HepG2 (cell line): ENCODE results near the gene PODXL. TPM values are rescaled to one million over a fixed set of nuclear protein-coding genes. Genes with fewer than 3 reads are reported as not detected.

Source experiments
- ATAC-seq: fragments of 200-7000 bp; cut with Tn5 transposase; 3 replicates; pipeline ENCODE4 v1.9.1; 2020; ENCODE audit warnings: mild to moderate bottlenecking, moderate library complexity
- BruUV-seq: library from RNA; stranded (reverse); fragments of 400-500 nt; replicated peaks from 2 replicates; lab custom pipeline; 2021; lab: Mats Ljungman, UMichigan
- CTCF ChIA-PET: fragments of 300-600 bp; formaldehyde crosslinking; extraction: SDS; loops from one replicate; lab custom pipeline; 2021; ENCODE audit warnings: low total read pairs, inconsistent platforms, low intra/inter-chr PET ratio; lab: Yijun Ruan, JAX
- POLR2A ChIA-PET: fragments of 350-600 bp; sonication (Branson Sonifier 250); formaldehyde crosslinking; loops from one replicate; lab custom pipeline; 2020; ENCODE audit warnings: antibody characterized with exemption, inconsistent platforms; lab: Yijun Ruan, JAX
- DNase-seq: peaks from one replicate; pipeline ENCODE4 v3.0.0-alpha.2; 2015; ENCODE audit warnings: low spot score
- FAIRE-seq: peaks from 3 replicates; lab custom pipeline; 2011; peaks lifted over from hg19 to GRCh38; lab: Jason Lieb, UNC
- H2AFZ ChIP-seq: one replicate; pipeline ENCODE4 v1.6.1; 2011; ENCODE audit warnings: low read length, inconsistent platforms
- H3K27ac ChIP-seq: fragments of 300-600 bp; 3 replicates; pipeline ENCODE4 v1.8.0; 2011; ENCODE audit warnings: mixed run types, mild to moderate bottlenecking, mixed read lengths, low read length, inconsistent platforms; ENCODE audit not compliant: insufficient read depth; ENCODE audit errors: extremely low read length
- H3K27me3 ChIP-seq, 2 experiments: fragments of 200-600 bp in 1 of 2; 2 replicates in 1 of 2; 3 replicates in 1 of 2; pipeline versions ENCODE4 v1.6.0 to v1.8.0; 2011; ENCODE audit warnings: low read length in 2 of 2, mild to moderate bottlenecking in 2 of 2, moderate library complexity in 2 of 2, inconsistent platforms in 1 of 2; ENCODE audit not compliant: insufficient read depth in 2 of 2, control insufficient read depth in 1 of 2
- H3K36me3 ChIP-seq, 2 experiments: fragments of 200-600 bp in 1 of 2; replicated peaks in 1 of 2; 2 replicates in 1 of 2; 3 replicates in 1 of 2; pipeline versions ENCODE4 v1.5.1 to v1.8.0; 2011; ENCODE audit warnings: low read length in 2 of 2, inconsistent platforms in 1 of 2; ENCODE audit not compliant: insufficient read depth in 2 of 2, control insufficient read depth in 1 of 2
- H3K4me1 ChIP-seq: 2 replicates; pipeline ENCODE4 v1.5.1; 2012; ENCODE audit warnings: low read length, inconsistent platforms; ENCODE audit not compliant: insufficient read depth
- H3K4me2 ChIP-seq: 2 replicates; pipeline ENCODE4 v1.6.0; 2011; ENCODE audit warnings: low read depth, low read length, inconsistent platforms
- H3K4me3 ChIP-seq, 3 experiments: fragments of 200-600 bp in 1 of 3; sonication (generic), shearing (Covaris generic) in 1 of 3; replicated peaks in 1 of 3; 2 replicates each; pipeline ENCODE4 v1.5.1; 2011 to 2016; ENCODE audit warnings: low read length in 3 of 3, inconsistent platforms in 2 of 3, low read depth in 2 of 3, mild to moderate bottlenecking in 2 of 3, control low read depth in 1 of 3, mixed read lengths in 1 of 3; ENCODE audit not compliant: insufficient read depth in 1 of 3
- H3K79me2 ChIP-seq: one replicate; pipeline ENCODE4 v1.6.1; 2011; ENCODE audit warnings: low read length, inconsistent platforms; ENCODE audit not compliant: insufficient read depth
- H3K9ac ChIP-seq: 2 replicates; pipeline ENCODE4 v1.6.0; 2011; ENCODE audit warnings: mild to moderate bottlenecking, low read depth, low read length, inconsistent platforms; ENCODE audit not compliant: insufficient read depth
- H3K9me3 ChIP-seq: 2 replicates; pipeline ENCODE4 v1.5.1; 2012; ENCODE audit warnings: mild to moderate bottlenecking, low read length
- H4K20me1 ChIP-seq: 2 replicates; pipeline ENCODE4 v1.6.0; 2011; ENCODE audit warnings: inconsistent platforms, mild to moderate bottlenecking, low read length, moderate library complexity; ENCODE audit not compliant: insufficient read depth
- DDIT3 ChIP-seq: sonication (generic); formaldehyde crosslinking; IDR thresholded peaks from 2 replicates; pipeline ENCODE4 v1.4.0; 2020; ENCODE audit warnings: mild to moderate bottlenecking, missing genetic modification reagents
- FOXC1 ChIP-seq: sonication (generic); formaldehyde crosslinking; IDR thresholded peaks from 2 replicates; pipeline ENCODE4 v1.8.0; 2022; ENCODE audit warnings: mild to moderate bottlenecking, missing genetic modification reagents, borderline replicate concordance
- NAIF1 ChIP-seq: sonication (generic); formaldehyde crosslinking; IDR thresholded peaks from 2 replicates; pipeline ENCODE4 v1.5.0; 2020; ENCODE audit warnings: mild to moderate bottlenecking, missing genetic modification reagents, borderline replicate concordance
- NKX3-1 ChIP-seq: sonication (generic); formaldehyde crosslinking; IDR thresholded peaks from 2 replicates; pipeline ENCODE4 v1.5.0; 2020; ENCODE audit warnings: missing genetic modification reagents
- RBM22 ChIP-seq: fragments of 200-400 bp; formaldehyde crosslinking; optimal IDR thresholded peaks from 2 replicates; pipeline ENCODE3; 2017; ENCODE audit warnings: mild to moderate bottlenecking, low read length, moderate library complexity
- SIX1 ChIP-seq: sonication (generic); formaldehyde crosslinking; IDR thresholded peaks from 2 replicates; pipeline ENCODE4 v1.4.0; 2020; ENCODE audit warnings: missing genetic modification reagents, borderline replicate concordance
- SSRP1 ChIP-seq: IDR thresholded peaks from 2 replicates; pipeline ENCODE4 v1.6.1; 2016; ENCODE audit warnings: control low read depth
- ZNF549 ChIP-seq: sonication (generic); formaldehyde crosslinking; IDR thresholded peaks from 2 replicates; pipeline ENCODE4 v1.5.0; 2020; ENCODE audit warnings: missing genetic modification reagents
- ZNF615 ChIP-seq: sonication (generic); formaldehyde crosslinking; IDR thresholded peaks from 2 replicates; pipeline ENCODE4 v1.5.0; 2020; ENCODE audit warnings: mild to moderate bottlenecking, missing genetic modification reagents, borderline replicate concordance
- WGBS: methylation state at CpG from one replicate; pipeline ENCODE4 v1.1.6; 2017; ENCODE audit warnings: low lambda C conversion rate; 5-methylcytosine and 5-hydroxymethylcytosine counted together
- in situ Hi-C: cut with HindIII; loops from 2 replicates; pipeline ENCODE4 v1.10.0; 2017; ENCODE audit warnings: low pct_unique_long_range_greater_than_20kb; ENCODE audit not compliant: extremely low pct_ligation_motif_present
- intact Hi-C: fragments of 100-400 bp; cut with micrococcal nuclease; formaldehyde crosslinking; loops from one replicate; pipeline ENCODE4 v1.10.0; 2022; ENCODE audit not compliant: unreplicated experiment
- polyA plus RNA-seq, 8 experiments: library from polyadenylated mRNA; depleted of rRNA in 3 of 8; stranded (reverse) in 7 of 8; unstranded in 1 of 8; fragments of >200 nt; fragmentation: Illumina TruSeq in 4 of 8; extraction: Trizol in 4 of 8; gene quantifications; 2 replicates each; pipeline versions ENCODE4 v1.2.1 to v1.2.3, GENCODE V29; 2011 to 2016; ENCODE audit warnings: low read depth in 4 of 8, missing spikeins in 1 of 8, mixed read lengths in 1 of 8; ENCODE audit not compliant: insufficient read depth in 1 of 8
- total RNA-seq, 5 experiments: library from RNA; depleted of rRNA; stranded (reverse); fragments of >200 nt; fragmentation: Illumina TruSeq; extraction: Trizol; gene quantifications; 2 replicates each; pipeline ENCODE4 v1.2.3, GENCODE V29; 2016; ENCODE audit warnings: low read depth in 1 of 5

PODXL gene
- total and polyA plus RNA-seq, 2 of the 13 experiments (the other 11 are each of a cell fraction or from before 2014, with no cell fraction given) = 0.22 to 0.54 TPM

DNA sequence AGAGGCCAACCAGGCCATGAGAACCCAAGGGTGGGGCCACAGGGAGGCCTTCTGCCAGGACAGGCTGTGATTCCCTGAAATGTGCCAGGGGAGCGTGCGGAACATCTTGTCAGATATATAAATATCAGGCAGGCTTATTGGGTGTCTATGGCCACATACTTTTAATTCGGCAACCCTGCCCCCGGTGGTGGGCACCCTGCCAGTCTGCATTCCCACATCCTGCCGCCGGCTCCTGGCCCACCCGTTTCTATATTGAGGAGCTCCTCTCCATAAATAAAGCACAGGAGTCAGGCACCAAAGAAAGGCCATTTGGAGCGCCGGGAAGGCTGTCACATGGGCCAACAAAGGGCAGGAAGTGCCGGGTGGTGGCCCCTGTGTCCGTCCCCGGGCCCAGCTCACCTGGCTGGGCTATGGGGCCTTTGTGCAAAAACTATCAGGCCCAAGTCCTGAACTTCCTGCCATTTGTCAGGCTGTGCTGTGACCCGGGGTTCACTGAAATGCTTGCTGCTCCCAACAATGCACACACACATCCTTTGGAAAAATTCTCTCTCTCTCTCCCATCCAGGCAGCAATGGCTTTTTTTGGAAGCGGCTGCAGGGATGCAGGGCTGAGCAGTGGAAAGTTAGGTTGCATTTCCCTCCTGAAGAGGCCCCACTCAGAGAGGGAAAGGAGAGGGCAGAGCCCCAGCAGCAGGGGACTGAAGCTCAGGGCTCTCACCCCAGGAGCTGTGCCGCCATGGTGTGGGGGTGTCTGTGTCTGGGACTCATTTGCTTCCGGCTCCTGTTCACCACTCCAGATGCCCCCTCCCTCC lies 25.0 kb upstream of the PODXL start:
- Histone ChIP-seq H3K27me3 (peaks cover 0 to 3% of the 10 kb centered on the region in 2 experiments; a peak in 1 of 5 replicates), H3K79me2 (no peaks in the 10 kb centered on the region), H3K4me1 (no peaks in the 10 kb centered on the region), H3K4me2 (no peak overlapping the region), H3K4me3 (no peak overlapping the region), H4K20me1 (no peaks in the 10 kb centered on the region), H2AFZ (no peak overlapping the region), H3K9me3 (no peaks in the 10 kb centered on the region), H3K36me3 (no peaks in the 10 kb centered on the region), H3K27ac (no peak overlapping the region), H3K9ac (no peak overlapping the region)
- no peak for ATAC-seq
- intact Hi-C loops = no loop called here
- CTCF ChIA-PET = no interaction called here
- in situ Hi-C loops = no loop called here
- DNase-seq = no peak
- POLR2A ChIA-PET = no interaction called here
- TF ChIP-seq RBM22 (no peak), ZNF615 (no peak), ZNF549 (CRISPR knock-in tag) (no peak), SIX1 (CRISPR knock-in tag) (no peak)
- no TSS peak for BruUV-seq
- 33% methylated on average over 11 of the region's 16 CpGs for WGBS
- FAIRE-seq = no peak

- H4K20me1 ChIP-seq = no peaks in the 10 kb centered on the region
- no peak overlapping the region for H3K9ac ChIP-seq
- no peaks in the 10 kb centered on the region for H3K36me3 ChIP-seq
- CTCF ChIA-PET = no interaction called here
- no peaks in the 10 kb centered on the region; a peak in 1 of 5 replicates for H3K27me3 ChIP-seq
- BruUV-seq = no TSS peak
- no peak overlapping the region for H2AFZ ChIP-seq
- TF ChIP-seq SSRP1 (CRISPR knock-in tag) (no peak), NAIF1 (CRISPR knock-in tag) (no peak), FOXC1 (CRISPR knock-in tag) (no peak), DDIT3 (CRISPR knock-in tag) (no peak), NKX3-1 (CRISPR knock-in tag) (no peak)
- no peaks in the 10 kb centered on the region for H3K4me1 ChIP-seq
- H3K4me3 ChIP-seq = no peak overlapping the region
- H3K9me3 ChIP-seq = no peaks in the 10 kb centered on the region
- no peak overlapping the region for H3K4me2 ChIP-seq
- no peak overlapping the region for H3K27ac ChIP-seq
- FAIRE-seq (no peak), DNase-seq (no peak), ATAC-seq (no peak)
- intact Hi-C loops (no loop called here), in situ Hi-C loops (no loop called here)
- no peaks in the 10 kb centered on the region for H3K79me2 ChIP-seq
- WGBS = 29% methylated on average over 3 of the region's 3 CpGs
- POLR2A ChIA-PET = no interaction called here
Measured at GRCh38 chr7:131578602-131579001, 22.2 kb upstream of the PODXL start.
